HG03175 (cell line): ENCODE data around the gene ZP4.
"Not testable (repeated sequence)": the region's sequence is repeated elsewhere in the genome, so short reads cannot be mapped to it uniquely, and the experiment has no call there.

Experiments used
- ATAC-seq: cut with Tn5 transposase; IDR thresholded peaks from one replicate; pipeline ENCODE4 v1.9.1; 2021; ENCODE audit warnings: mild to moderate bottlenecking, moderate library complexity; ENCODE audit not compliant: unreplicated experiment

Gene ZP4

DNA sequence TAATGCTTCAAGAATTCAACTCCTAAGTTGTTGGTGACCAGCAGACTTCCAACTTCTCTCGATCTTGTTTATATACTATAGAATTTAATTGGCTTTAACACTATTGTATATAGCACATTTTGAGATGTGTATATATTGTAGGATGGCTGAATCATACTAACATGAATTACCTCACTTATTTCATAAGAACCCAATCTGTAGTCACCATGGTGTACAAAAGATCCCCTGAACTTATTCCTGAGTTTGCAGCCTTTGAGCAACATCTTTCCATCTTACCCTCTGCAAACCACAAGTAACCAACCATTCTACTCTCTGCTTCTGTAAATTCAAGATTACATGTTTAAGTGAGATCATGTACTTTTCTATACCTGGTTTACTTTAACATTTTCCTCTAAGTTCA lies 12.3 kb downstream of the ZP4 start:
- no peak for ATAC-seq

DNA sequence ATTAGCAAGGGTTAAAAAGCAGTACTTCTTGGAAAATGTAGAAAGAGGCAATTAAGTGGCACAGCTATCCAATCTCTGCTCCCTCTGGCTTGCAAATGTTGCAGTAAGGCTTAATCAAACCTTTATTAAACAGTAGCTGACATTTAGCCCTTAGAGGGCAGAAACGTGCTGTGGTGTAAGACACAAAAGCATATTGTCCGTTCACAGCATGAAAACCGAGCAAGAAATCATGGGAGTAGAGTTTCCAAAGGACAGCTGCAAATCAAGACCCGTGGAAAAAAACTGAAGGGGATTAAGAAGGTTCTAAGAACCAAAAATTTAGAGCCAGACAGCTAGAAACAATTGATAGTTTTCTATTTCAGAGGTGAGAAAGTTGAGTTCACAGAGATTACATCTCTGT lies 13.1 kb downstream of the ZP4 start:
- ATAC-seq = no peak

DNA sequence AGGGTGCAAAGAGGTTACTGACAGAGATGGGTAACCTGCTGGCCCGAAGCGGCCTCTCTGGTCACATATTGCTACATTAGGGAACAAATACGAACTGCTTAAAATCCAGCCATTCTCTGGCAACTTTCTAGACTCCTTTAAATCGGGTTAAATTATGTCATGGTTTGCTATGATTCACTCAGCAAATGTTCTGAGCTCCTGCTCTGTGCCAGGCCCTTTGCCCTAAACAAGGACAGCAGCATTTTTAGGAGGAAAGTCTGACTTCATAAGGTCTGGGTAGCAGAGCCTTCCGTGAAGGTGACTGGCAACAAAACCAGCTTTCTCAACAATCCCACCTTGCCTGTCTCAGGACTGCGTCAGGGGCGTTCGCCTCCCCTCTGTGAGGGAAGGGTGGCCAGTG lies 15.4 kb downstream of the ZP4 start:
- no peak for ATAC-seq

DNA sequence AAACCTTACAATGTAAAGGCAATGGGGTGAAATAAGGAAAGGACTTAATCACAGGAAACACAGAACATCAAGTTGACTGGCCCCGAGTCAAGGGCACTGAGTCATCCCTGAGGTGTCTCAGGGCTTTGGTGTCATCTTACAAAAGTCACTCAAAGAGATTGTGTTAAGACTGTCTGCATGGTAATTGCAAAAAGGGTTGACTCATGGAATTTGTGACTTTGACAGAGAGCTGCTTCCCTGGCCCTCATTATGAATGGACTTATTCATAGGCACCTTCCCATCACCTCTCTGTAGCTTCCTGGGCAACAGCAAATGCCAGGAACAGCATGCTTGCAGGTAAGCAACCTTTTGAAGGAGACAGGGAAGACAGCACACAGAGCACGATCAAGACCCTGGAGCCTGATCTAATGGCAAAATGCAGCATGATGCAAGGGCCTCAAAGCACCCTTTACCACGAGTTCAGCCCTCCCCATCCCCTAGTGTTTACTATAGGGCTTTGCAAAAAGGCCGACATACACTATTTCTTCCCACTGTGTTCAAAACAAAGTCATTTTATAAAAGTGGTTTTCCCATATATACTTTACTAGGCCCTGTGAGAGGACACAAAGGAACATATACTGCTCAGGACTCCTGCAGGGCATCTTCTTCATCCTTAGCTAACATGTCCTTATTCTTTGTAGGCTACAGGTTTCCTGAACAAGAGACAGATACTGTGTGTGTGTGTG lies 17.1 kb downstream of the ZP4 start:
- ATAC-seq = no peak

DNA sequence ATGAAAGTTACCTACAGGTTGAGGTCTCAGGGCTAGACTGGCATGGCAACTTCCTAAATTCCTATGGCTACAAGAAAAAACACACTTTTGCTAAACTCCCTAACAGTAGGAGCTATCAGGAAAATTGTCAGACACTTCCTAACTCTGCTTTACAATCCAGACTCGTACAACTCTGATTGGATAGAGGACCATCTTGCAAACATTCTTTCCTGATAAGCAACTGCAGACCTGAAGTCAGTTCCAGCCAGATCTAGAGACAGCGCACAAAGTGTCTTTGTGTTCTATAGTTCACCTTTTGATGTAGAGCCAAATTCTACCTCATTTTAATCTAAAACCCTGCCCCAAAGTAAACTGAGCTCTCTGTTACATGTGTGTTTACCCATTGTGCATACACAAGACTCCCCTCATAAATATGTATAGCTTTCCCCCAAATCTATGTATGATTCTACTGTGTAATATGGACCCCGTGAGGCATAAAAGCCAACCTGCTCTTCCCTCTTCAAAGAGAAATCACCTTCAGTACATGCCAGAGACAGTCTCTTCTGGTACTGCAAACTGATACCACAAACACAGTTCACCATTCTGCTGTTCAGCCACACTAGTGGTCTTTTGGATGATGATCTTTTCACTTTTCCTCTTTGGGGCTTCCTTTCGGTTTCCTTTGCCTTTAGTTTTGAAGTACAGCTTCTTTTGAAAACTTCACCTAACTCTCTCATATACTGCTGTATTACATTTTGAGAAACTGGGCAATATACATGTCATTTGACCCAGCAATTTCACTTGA lies 21.7 kb downstream of the ZP4 start:
- ATAC-seq = no peak

DNA sequence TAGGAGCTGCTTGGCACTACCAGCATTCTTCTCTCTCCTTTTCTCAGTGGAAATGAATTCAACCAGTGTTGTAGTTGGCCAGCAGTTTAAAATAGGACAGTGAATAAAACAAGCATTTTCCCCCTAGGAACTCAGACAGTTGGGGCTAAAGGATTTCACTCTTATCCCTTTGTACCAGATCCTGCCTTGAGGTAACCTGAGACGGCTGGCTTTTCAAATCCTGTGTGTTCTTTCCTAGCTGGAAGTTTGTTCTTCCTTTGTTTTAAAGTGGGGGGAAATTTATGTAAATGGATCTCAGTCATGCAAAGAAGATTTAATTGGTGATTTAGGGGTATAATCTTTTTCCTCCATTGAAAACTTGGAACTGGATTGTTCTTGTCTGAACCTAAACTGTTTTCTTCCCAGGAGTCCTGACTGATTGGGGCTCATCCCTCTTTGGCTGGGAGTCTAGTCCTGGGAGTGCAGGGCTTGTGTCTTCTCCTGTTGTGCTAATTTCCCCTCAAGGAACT lies 23.3 kb downstream of the ZP4 start:
- no peak for ATAC-seq

DNA sequence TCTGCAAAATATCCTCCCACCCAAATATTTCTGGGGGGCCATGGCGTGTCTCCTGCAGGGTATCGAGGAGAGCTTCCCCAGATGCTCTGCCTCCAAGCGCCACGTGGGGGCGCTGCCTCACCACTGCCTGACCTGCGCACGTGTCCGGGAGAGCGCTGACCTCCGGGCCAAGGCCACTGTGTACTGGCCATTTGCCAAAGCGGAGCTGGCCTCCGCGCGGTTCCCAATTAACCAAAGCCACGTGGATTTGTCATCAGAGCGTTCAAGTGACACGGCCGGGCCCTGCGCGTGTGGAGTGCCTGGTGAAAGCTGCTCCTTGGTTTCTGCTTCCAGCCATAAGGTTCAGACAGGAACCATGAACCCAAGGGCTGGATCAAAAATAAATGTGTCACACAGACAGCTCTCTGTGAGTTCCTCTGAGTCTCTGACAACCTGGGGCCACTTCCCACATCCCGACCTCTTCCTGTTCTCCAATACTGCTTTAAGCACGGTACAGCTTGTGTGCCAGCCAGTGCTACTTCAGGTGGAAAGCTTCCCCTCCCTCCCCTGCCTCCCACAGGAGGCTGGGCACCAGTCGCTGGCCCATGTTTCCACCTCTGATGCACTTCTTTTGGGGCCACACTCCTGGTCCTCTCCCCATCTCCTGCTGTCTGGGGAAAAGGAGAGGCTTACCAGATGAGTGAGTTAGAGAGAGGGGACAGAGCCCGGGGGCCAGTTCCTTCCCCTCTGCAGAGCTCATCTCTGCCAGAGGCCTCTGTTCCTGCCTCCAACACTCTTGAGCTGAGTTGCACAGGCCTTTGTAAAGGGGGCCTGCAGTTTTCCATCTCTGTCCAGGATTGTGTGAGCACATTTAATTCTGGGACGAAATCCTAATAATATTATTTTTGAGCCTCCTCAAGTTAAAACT lies 26.1 kb downstream of the ZP4 start:
- ATAC-seq = peak; percentile 64

DNA sequence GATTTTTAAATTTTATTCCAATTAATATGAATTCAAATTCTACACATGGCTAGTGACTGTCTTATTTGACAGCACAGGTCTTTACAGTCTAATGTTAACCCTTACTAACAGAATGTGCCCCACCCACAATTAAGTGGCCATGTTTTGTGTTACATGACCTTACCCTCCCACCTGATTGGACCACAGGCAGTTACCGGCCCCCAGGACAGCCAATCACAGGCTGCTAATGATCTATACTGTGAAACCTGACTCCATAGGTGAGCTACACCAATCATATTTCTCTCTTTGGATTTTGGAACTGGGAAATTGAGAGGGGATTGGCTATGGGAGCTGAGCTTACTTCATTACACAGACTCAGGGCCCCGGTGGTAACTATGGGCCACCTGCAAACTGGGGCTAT lies 27.5 kb downstream of the ZP4 start:
- no peak for ATAC-seq

DNA sequence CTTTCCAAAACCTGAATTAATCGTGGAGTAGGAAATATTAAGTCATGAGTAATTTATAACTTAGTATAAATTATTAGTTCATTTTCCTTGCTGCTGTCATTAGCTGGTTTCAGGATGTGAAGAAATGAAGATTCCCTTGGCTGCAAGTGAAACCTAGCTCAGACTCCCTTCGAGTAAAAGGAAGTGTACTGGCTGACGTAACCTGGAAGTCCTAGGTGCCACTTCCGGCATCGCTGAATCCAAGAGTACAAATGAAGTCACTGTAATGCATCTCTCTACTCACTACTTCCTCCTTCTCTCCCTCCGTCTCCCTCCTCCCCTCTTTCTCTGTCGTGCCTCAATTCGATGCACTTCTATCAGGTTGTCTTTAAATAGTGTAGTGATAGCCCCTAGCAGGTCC lies 28.8 kb downstream of the ZP4 start:
- ATAC-seq = no peak

DNA sequence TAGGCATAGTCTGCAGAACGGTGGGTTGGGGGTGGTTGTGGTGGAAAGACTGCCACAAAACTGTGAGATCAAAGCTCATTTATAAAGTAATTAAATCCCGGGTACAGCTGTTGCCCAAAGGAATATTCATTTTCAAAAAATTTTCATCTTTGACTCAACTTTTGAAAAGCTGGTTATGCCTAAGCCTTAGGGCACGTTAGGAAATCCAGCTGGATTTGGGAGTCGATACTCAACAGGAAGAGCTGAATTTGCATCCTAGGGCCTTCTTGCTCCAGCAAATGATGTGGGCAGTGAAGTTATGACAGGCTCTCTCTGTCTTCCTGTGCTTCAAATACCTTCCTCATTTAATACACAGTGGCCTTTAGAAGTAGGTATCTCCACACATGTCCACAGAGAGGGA lies 31.7 kb downstream of the ZP4 start:
- ATAC-seq = no peak

DNA sequence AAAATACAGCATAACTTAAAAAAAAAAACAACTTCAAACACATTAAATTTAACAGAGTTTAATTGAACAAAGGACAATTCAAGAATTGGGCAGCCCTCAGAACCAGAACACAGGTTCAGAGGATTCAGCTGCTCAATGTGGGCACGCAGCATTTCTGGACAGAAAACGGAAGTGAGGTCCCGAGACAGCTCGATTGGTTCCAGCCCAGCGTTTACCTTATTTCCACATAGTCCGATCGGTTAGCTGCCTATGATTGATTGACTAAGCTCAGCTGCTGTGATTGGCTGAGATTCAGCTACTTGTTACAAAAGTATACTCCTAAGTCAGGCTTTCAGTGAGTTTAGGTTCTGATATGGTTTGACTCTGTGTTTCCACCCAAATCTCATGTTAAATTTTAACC lies 33.3 kb downstream of the ZP4 start:
- ATAC-seq = no peak

DNA sequence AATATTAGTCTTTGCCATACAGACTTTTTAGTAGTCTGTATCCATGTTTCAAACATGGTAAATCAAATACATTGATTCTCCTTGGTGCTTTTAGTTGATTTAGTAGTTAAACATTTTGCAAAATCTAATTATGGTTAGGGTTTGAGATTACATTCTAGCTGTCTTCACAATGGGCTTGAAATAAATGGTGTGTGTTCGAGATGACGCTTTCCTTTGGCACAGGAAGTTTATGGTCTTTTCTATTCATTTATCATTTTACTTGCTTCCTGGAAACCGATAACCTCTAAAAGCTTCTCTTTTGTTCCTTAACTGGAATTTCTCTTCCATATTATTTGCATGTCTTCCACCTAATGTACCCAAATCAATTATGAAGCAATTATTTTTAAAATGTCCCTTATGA lies 38.4 kb downstream of the ZP4 start:
- no peak for ATAC-seq

DNA sequence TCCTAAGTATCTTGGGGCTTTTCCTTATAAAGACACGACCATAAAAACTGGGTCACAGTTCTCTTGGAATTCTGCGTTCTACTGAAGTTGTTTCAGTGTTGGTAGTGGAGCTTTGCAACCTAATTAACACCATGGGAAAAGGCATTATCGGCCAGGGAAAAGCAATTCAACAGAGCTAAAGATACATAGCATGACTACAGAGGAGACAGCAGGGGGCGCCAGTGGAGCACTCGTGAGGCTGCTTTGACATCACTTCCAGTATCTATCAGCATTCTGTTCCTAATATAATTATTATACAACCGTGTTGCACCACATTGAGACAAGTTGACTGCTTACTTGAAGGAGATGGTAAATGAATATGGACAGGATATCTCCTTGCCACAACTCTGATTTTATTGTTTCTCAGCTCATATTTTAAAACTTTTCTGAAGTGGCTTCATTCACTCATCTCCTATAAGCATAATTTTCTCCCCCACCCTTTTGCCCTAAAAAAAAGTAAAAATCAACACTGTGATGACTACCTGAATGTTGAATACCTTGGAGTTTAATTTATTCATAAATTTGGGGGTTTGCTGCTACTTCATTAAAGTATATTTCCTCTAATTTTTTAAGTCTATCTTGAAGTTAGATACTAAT lies 39.4 kb downstream of the ZP4 start:
- ATAC-seq = no peak

DNA sequence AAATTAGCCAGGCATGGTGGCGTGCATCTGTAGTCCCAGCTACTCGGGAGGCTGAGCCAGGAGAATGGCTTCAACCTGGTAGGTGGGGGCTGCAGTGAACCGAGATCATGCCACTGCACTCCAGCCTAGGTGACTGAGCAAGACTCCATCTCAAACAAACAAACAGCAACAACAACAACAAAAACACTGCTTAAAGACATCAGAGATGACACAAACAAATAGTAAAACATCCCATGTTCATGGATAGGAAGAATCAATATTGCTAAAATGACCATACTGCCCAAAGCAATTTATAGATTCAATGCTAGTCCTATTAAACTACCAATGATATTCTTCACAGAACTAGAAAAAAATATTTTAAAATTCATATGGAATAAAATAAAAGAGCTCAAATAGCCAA lies 47.2 kb downstream of the ZP4 start:
- ATAC-seq = not testable (repeated sequence)

DNA sequence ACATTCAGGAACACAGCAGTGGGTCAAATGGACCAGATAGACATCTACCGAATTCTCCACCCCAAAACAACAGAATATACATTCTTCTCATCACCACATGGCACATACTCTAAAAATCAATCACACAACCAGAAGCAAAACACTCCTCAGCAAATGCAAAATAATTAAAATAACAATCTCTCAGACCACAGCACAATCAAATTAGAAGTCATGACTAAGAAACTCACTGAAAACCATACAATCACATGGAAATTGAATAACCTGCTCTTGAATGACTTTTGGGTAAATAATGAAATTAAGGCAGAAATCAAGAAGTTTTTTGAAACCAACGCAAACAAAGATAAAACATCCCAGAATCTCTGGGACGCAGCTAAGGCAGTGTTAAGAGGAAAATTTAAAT lies 49.2 kb downstream of the ZP4 start:
- no peak for ATAC-seq

DNA sequence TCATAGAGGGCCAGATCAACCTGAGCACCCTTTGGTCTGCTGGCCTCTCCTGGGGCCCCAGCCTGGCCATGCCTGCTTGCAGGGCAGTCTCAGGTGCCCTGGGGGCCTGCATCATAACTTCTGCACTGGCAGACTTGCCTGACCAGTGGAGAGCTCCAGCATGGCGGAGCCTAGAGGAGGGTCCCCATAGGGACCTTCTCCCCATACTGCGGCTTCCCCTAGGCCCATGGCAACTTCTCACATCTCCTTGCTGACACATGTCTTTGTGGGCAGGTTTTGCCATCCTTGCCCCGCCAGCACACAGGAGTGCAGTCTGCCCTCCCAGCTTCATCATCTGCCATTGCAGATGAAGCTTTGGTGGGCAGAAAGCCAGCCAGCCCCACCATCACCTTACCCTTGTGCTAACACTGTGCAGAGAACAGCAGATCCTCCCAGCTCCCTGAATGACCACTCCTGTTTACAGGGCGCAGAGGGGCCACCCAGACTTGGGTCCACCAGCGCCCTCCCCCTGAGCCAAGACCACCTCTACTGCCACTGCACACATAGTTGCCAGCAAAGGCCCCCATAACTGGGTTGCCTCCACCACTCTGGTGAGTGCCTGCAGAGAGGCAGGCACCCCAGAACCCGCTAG lies 51.7 kb downstream of the ZP4 start:
- no peak for ATAC-seq

DNA sequence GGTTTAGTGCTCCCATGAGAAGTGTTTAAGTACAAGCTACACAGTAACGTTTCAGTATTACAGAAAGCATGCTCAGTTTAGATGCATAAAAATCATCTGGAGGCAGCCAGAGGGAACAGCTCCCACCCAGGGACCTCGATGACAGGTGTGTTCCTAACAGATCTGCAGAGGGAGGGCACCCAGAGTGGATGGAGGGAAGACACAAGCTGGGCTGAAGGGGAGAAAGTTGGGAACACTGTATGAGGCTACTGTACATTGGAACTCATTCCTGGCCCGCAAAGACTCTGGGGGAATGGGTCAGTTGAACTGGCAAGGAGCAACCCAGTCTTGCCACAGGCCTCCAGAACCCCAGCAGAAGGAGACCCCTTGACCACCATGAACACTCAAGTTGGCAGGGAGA lies 52.4 kb downstream of the ZP4 start:
- no peak for ATAC-seq

DNA sequence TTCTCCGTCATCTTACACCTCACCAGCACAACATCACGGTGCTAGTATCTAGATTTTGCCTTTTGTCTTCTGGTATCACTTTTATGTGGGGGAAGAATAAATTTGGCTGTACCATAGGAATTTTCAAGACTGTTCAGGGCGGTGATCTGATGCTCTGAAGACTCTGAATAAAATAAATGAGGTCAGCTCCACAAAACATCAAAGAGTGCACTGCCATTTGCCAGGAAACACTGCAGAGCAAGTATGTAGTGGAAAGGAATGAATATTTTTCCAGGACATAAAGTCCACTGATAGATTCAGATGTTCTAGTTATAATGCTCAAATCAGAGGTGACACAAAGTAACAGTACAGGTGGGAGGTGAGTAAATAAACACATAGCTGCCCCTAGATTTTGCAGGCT lies 56.3 kb downstream of the ZP4 start:
- no peak for ATAC-seq

DNA sequence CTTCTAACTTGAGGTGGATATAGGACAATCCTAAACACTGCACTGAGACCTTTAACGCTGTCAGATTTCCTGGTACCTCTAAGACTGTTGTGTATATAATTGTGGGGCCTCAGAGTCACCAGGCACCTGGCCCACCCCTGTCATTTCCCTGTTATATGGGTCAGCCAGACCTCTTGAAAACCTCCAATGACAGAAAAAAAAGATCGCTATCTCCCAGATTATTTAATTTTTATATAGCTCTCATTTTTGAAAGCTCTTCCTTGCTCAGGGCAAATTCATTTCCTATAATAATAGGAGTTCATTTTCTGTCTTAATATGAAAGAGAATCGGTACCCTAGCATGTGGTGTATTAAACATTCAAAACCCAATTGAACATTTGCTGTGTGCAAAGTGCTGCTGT lies 56.7 kb downstream of the ZP4 start:
- no peak for ATAC-seq

DNA sequence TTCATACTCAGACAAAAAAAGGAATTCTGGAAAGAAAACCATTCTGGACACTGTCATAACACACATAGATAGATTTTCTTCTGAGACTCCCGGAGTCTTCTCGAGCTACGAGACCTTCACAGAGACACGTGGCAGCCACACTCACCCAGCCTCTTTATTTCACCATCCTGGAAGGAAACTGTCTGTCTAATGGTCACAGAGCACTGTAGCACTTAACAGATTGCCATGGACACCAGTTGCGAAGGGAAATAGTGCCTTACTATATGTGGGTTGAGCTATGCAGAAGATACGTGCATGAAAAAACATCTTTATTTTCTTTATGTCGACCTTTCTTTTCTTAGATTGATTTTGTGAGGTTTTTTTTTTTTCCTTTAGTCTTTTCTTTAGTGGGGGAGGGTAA lies 57.9 kb downstream of the ZP4 start:
- no peak for ATAC-seq
